Hepatocyte (in vitro differentiated cells): ENCODE results near the gene NME3.

ENCODE experiments used
- CTCF ChIP-seq: fragments of 200-600 bp; sonication (generic); IDR thresholded peaks from 2 replicates; pipeline ENCODE4 v1.5.1; 2016; ENCODE audit warnings: antibody characterized with exemption, mild to moderate bottlenecking; ENCODE audit not compliant: poor library complexity
- EZH2phosphoT487 ChIP-seq: fragments of 200-600 bp; sonication (generic); IDR thresholded peaks from one replicate; pipeline ENCODE4 v1.6.1; 2018; ENCODE audit warnings: antibody characterized with exemption, mild to moderate bottlenecking, low read depth, moderate library complexity; ENCODE audit not compliant: unreplicated experiment, severe bottlenecking

- TF ChIP-seq CTCF, result no peak
- TF ChIP-seq EZH2phosphoT487, result no peak
Measured at GRCh38 chr16:1764971-1765370, 6.4 kb downstream of the NME3 start.
